VCaP (cell line): Measurements from ENCODE around the gene MYRFL.

Experiments used
- H3K27ac ChIP-seq: fragments of 450-650 bp; 2 replicates; pipeline ENCODE4 v1.5.1; 2017
- TF ChIP-seq, protein P1 (sequence below): fragments of 450-650 bp; conservative IDR thresholded peaks from 2 replicates; pipeline ENCODE4 v1.5.1; 2017; ENCODE audit warnings: mild to moderate bottlenecking, moderate library complexity

MYRFL gene

DNA sequence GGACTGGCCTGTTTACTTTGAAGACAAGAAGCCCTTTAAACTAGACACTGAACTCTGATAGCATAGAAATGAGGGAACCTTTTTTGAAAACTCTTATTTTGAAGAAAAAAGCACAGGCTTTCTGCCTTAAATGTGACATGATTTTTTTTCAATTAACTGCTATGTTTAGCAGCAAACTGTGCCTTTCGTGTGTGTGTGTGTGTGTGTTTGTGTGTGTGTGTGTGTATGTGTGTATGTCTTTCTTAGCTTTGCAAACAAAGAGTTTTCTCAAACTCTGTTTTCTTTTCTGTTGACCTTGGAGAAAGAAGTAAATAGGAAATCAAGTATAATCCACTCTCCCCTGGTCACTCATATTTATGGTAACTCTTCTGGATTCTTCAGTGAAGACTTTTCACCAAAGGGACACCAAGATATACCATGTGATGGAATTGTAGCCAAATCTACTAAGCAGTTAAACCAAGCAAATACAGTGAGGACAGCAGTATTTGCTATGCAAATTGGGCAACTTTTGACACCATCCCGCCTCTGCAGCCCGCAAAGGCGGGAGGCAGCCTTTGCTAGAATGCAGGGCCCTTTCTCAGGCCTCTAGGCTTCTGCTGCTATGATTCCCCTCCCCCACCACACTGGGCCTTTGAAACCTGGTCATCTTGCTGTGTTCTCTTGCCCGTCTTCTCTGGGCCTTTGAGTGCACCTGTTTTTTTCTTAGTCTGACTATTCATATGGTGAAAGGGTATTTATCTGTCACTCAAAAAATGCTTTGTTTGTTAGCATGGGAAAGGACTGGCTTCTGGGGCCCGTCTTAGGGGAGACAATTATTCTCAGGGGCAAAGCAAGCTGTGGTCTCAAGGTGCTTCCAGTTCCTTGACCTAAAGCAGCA lies 107.9 kb downstream of the MYRFL start:
- no peak overlapping the region for H3K27ac ChIP-seq
- TF ChIP-seq, protein P1, sequence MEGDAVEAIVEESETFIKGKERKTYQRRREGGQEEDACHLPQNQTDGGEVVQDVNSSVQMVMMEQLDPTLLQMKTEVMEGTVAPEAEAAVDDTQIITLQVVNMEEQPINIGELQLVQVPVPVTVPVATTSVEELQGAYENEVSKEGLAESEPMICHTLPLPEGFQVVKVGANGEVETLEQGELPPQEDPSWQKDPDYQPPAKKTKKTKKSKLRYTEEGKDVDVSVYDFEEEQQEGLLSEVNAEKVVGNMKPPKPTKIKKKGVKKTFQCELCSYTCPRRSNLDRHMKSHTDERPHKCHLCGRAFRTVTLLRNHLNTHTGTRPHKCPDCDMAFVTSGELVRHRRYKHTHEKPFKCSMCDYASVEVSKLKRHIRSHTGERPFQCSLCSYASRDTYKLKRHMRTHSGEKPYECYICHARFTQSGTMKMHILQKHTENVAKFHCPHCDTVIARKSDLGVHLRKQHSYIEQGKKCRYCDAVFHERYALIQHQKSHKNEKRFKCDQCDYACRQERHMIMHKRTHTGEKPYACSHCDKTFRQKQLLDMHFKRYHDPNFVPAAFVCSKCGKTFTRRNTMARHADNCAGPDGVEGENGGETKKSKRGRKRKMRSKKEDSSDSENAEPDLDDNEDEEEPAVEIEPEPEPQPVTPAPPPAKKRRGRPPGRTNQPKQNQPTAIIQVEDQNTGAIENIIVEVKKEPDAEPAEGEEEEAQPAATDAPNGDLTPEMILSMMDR: no peak

DNA sequence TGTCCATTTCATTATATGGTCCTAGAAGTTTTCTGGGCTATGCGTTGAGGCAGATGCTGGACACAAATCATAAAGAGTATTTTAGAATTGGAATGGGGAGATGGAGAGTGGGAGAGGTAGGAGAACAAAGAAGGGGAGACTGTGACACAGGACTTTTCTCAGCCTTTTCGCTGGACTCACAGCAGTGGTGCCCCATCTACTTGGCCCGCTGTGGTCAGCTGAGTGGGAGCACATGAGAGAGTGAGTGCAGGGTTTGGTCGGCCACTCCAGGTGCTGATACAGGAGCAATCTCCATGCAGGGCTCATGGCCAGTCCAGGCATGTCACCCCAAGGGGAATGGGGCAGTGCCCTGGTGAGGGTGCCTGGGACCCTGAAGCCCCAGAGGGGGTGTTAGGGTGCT lies 109.0 kb downstream of the MYRFL start:
- no peak overlapping the region for H3K27ac ChIP-seq
- TF ChIP-seq, protein P1: no peak

DNA sequence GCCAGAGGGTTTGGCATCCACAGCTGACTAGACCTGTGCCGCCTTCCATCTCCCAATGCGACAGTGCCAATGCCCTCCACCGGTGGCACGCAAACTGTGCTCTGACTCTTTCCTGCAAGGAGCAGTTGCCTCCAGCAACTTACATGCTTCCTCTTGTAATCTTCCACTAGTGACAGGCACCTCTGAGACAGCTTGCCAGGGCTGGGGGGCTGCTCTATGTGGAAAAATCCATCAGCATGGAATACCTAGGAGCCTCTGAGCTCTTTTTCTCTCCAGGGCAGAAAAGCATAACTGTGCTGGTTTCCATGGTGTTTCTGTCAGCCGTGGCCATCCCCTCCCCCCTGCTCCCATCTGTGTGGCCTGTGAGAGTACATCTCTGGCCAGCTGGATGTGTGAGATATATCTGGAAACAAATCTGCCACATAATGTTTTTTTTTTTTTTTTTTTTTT lies 110.6 kb downstream of the MYRFL start:
- H3K27ac ChIP-seq: peak overlapping the region; percentile 14; the same call in 1 of the 2 replicates
- TF ChIP-seq, protein P1: no peak

DNA sequence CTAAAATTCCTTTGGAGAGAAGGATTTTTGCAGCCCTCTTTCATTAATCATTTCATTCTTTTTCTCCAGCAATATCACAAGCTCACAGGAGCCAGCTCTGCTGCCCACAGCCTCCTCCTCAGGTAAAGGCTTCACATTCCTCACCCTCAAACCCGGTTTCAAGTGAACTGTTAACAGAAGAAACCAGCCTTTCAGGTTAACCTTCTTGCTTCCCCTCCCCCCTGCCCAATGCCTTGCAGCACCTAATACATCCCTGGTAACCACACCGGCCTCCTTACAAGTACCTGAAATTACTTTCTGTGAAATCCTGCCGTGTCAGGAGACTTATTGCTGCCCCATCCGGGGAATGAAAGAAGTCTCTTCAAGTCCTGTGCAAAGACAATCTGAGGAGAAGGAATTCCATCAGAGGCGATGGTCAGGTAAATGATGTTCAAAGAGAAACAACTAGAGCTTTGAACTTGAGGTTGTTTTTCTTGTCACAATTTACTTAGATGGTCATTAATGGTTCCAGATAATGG lies 111.2 kb downstream of the MYRFL start:
- H3K27ac ChIP-seq: peak overlapping the region; percentile 14; the same call in 1 of the 2 replicates
- TF ChIP-seq, protein P1: no peak

DNA sequence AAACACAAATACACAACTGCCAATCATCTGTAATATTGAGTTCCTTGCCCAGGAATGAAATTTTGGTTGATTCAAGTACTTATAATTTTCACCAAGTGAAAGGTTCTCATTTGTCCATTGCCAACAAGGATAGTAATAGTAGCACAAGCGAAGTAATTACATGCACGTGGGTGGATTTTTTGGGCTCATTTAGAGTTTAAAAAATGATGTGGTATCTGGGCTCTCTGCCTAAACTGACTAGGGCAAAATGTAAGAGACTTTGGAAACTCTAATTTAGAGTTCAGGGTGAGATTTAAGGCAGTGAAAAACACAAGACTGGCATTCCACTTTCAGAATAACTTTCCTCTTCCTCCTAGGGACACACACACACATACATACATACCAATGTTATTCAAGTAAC lies 111.7 kb downstream of the MYRFL start:
- no peak overlapping the region for H3K27ac ChIP-seq
- TF ChIP-seq, protein P1: no peak

DNA sequence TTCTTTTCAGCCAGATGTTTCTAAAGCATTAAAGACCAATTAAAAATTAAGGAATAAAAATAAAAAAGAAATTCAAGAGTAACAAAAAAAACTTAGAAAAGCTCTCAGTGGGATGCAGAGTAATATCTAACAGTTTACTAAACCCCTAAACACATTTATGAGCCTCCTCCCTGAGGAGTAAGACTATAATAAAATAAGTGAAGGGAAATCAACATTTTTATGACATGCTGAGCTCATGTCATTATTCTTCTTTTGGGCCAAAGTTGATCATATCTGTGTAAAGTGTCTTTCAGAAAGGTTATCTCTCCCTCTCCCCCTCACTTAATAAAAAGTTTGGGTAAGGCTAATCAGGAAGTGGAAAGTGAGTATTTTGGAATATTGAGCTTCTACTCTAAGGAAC lies 122.1 kb downstream of the MYRFL start:
- no peak overlapping the region for H3K27ac ChIP-seq
- TF ChIP-seq, protein P1: no peak

DNA sequence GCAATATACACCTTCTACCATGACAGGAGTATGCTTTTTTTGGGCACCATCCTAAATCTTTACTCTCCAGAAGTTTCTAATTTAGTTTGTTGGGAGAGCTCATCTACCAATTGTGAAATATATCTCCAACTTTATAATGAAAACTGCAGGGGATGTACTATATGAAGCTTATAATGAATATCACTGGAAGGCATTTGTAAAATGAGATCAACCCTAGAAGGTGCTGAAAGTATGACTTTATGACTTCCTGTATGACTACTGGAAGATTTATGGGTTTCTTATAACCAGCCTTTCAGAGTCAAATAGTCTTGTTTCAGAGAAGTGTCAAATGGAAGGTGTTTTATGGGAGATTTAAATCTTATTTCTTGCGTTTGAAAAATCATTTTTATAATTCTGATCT lies 122.9 kb downstream of the MYRFL start:
- TF ChIP-seq, protein P1: no peak
- no peak overlapping the region for H3K27ac ChIP-seq
